Urinary bladder (tissue), 4 donors: Measurements from ENCODE around the gene GTF3C1. TPM values are rescaled to one million over a fixed set of nuclear protein-coding genes. Genes with fewer than 3 reads are reported as not detected.

Experiments
- DNase-seq: peaks from one replicate; pipeline ENCODE4 v3.0.0-alpha.2; 2015; ENCODE audit errors: extremely low spot score
- H3K27ac ChIP-seq: one replicate; pipeline ENCODE4 v1.5.1; 2013; ENCODE audit warnings: low read depth, mild to moderate bottlenecking, moderate library complexity
- H3K36me3 ChIP-seq: one replicate; pipeline ENCODE4 v1.6.1; 2013; ENCODE audit warnings: mild to moderate bottlenecking, moderate library complexity; ENCODE audit not compliant: insufficient read depth
- H3K4me1 ChIP-seq: one replicate; pipeline ENCODE4 v1.6.1; 2013; ENCODE audit warnings: mild to moderate bottlenecking, moderate library complexity; ENCODE audit not compliant: insufficient read depth
- H3K4me3 ChIP-seq: one replicate; pipeline ENCODE4 v1.5.1; 2013; ENCODE audit warnings: low read depth, low read length
- WGBS: extraction: QIAGEN DNeasy Blood & Tissue Kit; methylation state at CpG from one replicate; pipeline ENCODE4 v1.1.7; 2013; 5-methylcytosine and 5-hydroxymethylcytosine counted together
- polyA plus RNA-seq: library from polyadenylated mRNA; stranded (reverse); fragments of 200-250 nt; gene quantifications from one replicate; pipeline ENCODE4 v1.2.3, GENCODE V29; 2013
- total RNA-seq: library from RNA; depleted of rRNA; stranded (reverse); fragments of >200 nt; gene quantifications from one replicate; pipeline ENCODE4 v1.2.3, GENCODE V29; 2014
- donor health status: healthy with polysubstance abuse.
- donor health status: healthy.

Gene GTF3C1
- total and polyA plus RNA-seq, 2 donors: 43.4 to 55.5 TPM

GRCh38 chr16:27549464-27549745 lies 308 bp downstream of the GTF3C1 start:
- WGBS: under 1% methylated on average over 21 of the region's 21 CpGs
- DNase-seq: no peak
- peak overlapping the region; percentile 75 for H3K4me3 ChIP-seq

GRCh38 chr16:27547851-27548250 lies 1.9 kb downstream of the GTF3C1 start:
- DNase-seq: no peak
- no peak overlapping the region for H3K4me3 ChIP-seq
- H3K27ac ChIP-seq: no peak overlapping the region
- no peaks in the 10 kb centered on the region for H3K4me1 ChIP-seq
- H3K36me3 ChIP-seq: peaks cover 2% of the 10 kb centered on the region
- WGBS: 81% methylated on average over 2 of the region's 2 CpGs

More at GRCh38 chr16:27549464-27549745, 308 bp downstream of the GTF3C1 start:
- Histone ChIP-seq H3K4me1 (no peaks in the 10 kb centered on the region), H3K36me3 (peaks cover under 1% of the 10 kb centered on the region), H3K27ac (peak overlapping the region; percentile 79)

GRCh38 chr16:27547134-27547533 lies 2.6 kb downstream of the GTF3C1 start:
- H3K4me1 ChIP-seq: no peaks in the 10 kb centered on the region
- H3K36me3 ChIP-seq: peaks cover 2% of the 10 kb centered on the region
- H3K27ac ChIP-seq: no peak overlapping the region
- no peak overlapping the region for H3K4me3 ChIP-seq
- no peak for DNase-seq
- 63% methylated on average over 4 of the region's 4 CpGs for WGBS

GRCh38 chr16:27544671-27545070 lies 5.0 kb downstream of the GTF3C1 start:
- 94% methylated on average over 4 of the region's 4 CpGs for WGBS
- H3K36me3 ChIP-seq: peaks cover 10% of the 10 kb centered on the region
- no peak for DNase-seq
- no peaks in the 10 kb centered on the region for H3K4me1 ChIP-seq
- H3K27ac ChIP-seq: no peak overlapping the region
- H3K4me3 ChIP-seq: no peak overlapping the region

GRCh38 chr16:27543801-27544200 lies 5.9 kb downstream of the GTF3C1 start:
- H3K36me3 ChIP-seq: peaks cover 10% of the 10 kb centered on the region
- WGBS: 91% methylated on average over 3 of the region's 3 CpGs
- no peak for DNase-seq
- no peak overlapping the region for H3K27ac ChIP-seq
- H3K4me1 ChIP-seq: no peaks in the 10 kb centered on the region
- H3K4me3 ChIP-seq: no peak overlapping the region

GRCh38 chr16:27539636-27540035 lies 10.1 kb downstream of the GTF3C1 start:
- Histone ChIP-seq H3K4me3 (no peak overlapping the region), H3K36me3 (peaks cover 10% of the 10 kb centered on the region), H3K27ac (no peak overlapping the region), H3K4me1 (no peaks in the 10 kb centered on the region)
- 76% methylated on average over 5 of the region's 5 CpGs for WGBS
- no peak for DNase-seq

- WGBS: 87% methylated on average over 2 of the region's 2 CpGs
- DNase-seq: no peak
- H3K36me3 ChIP-seq: peaks cover 10% of the 10 kb centered on the region
- no peak overlapping the region for H3K4me3 ChIP-seq
- H3K4me1 ChIP-seq: no peaks in the 10 kb centered on the region
- H3K27ac ChIP-seq: no peak overlapping the region
These were observed 10.6 kb downstream of the GTF3C1 start for GRCh38 chr16:27539120-27539519.

GRCh38 chr16:27538528-27538927 lies 11.2 kb downstream of the GTF3C1 start:
- Histone ChIP-seq H3K4me1 (no peaks in the 10 kb centered on the region), H3K36me3 (peaks cover 11% of the 10 kb centered on the region), H3K27ac (no peak overlapping the region), H3K4me3 (no peak overlapping the region)
- 64% methylated on average over 5 of the region's 5 CpGs for WGBS
- no peak for DNase-seq

- H3K36me3 ChIP-seq: peaks cover 11% of the 10 kb centered on the region
- H3K4me1 ChIP-seq: no peaks in the 10 kb centered on the region
- 90% methylated on average over 4 of the region's 4 CpGs for WGBS
- H3K4me3 ChIP-seq: no peak overlapping the region
- no peak for DNase-seq
- H3K27ac ChIP-seq: no peak overlapping the region
These were observed 15.5 kb downstream of the GTF3C1 start for GRCh38 chr16:27534256-27534655.

GRCh38 chr16:27531826-27532800 lies 17.6 kb downstream of the GTF3C1 start:
- Histone ChIP-seq H3K27ac (no peak overlapping the region), H3K4me3 (no peak overlapping the region), H3K36me3 (peaks cover 11% of the 10 kb centered on the region), H3K4me1 (no peaks in the 10 kb centered on the region)
- DNase-seq: no peak
- 84% methylated on average over 19 of the region's 19 CpGs for WGBS

GRCh38 chr16:27531186-27531585 lies 18.5 kb downstream of the GTF3C1 start:
- H3K4me1 ChIP-seq: no peaks in the 10 kb centered on the region
- no peak for DNase-seq
- H3K27ac ChIP-seq: no peak overlapping the region
- WGBS: 96% methylated on average over 2 of the region's 2 CpGs
- H3K4me3 ChIP-seq: no peak overlapping the region
- peaks cover 11% of the 10 kb centered on the region for H3K36me3 ChIP-seq

- Histone ChIP-seq H3K4me3 (no peak overlapping the region), H3K4me1 (no peaks in the 10 kb centered on the region), H3K36me3 (peaks cover 11% of the 10 kb centered on the region), H3K27ac (no peak overlapping the region)
- no peak for DNase-seq
- WGBS: 92% methylated on average over 6 of the region's 6 CpGs
These were observed 19.8 kb downstream of the GTF3C1 start for GRCh38 chr16:27529962-27530361.

GRCh38 chr16:27528294-27528693 lies 21.4 kb downstream of the GTF3C1 start:
- WGBS: 98% methylated on average over 4 of the region's 4 CpGs
- H3K27ac ChIP-seq: no peak overlapping the region
- peaks cover 5% of the 10 kb centered on the region for H3K36me3 ChIP-seq
- no peak overlapping the region for H3K4me3 ChIP-seq
- no peaks in the 10 kb centered on the region for H3K4me1 ChIP-seq
- no peak for DNase-seq

GRCh38 chr16:27526180-27526579 lies 23.5 kb downstream of the GTF3C1 start:
- Histone ChIP-seq H3K27ac (no peak overlapping the region), H3K4me1 (no peaks in the 10 kb centered on the region), H3K4me3 (no peak overlapping the region), H3K36me3 (no peaks in the 10 kb centered on the region)
- WGBS: 72% methylated on average over 6 of the region's 6 CpGs
- DNase-seq: no peak
